OCI-LY1 (cell line): ENCODE results near the gene RPA1.
A peak's percentile ranks its signal among the peaks of the same experiment; 100 is the strongest.

Experiments used
- H2AFZ ChIP-seq: fragments of 200-600 bp; sonication (generic), shearing (Covaris generic); 2 replicates; pipeline ENCODE4 v1.6.0; 2014; ENCODE audit warnings: antibody characterized with exemption, mild to moderate bottlenecking, low read length
- H3F3A ChIP-seq: fragments of 200-600 bp; sonication (generic), shearing (Covaris generic); 2 replicates; pipeline ENCODE4 v1.6.0; 2014; ENCODE audit warnings: mild to moderate bottlenecking, antibody characterized with exemption, low read length, moderate library complexity; ENCODE audit not compliant: insufficient read depth
- H3K27ac ChIP-seq: fragments of 200-600 bp; sonication (generic); 2 replicates; pipeline ENCODE4 v1.5.1; 2014; ENCODE audit warnings: low read length, mixed run types, mild to moderate bottlenecking, low read depth; ENCODE audit not compliant: poor library complexity, severe bottlenecking
- H3K27me3 ChIP-seq: fragments of 200-600 bp; sonication (generic); 2 replicates; pipeline ENCODE4 v1.6.0; 2014; ENCODE audit warnings: antibody characterized with exemption, mild to moderate bottlenecking, low read length, moderate library complexity; ENCODE audit not compliant: insufficient read depth
- H3K36me3 ChIP-seq: fragments of 200-600 bp; sonication (generic); 2 replicates; pipeline ENCODE4 v1.6.1; 2014; ENCODE audit warnings: mild to moderate bottlenecking, antibody characterized with exemption, low read length, moderate library complexity, mixed read lengths; ENCODE audit not compliant: insufficient read depth
- H3K4me1 ChIP-seq: fragments of 200-600 bp; sonication (generic); 2 replicates; pipeline ENCODE4 v1.5.1; 2014; ENCODE audit warnings: mild to moderate bottlenecking, low read length, moderate library complexity; ENCODE audit not compliant: insufficient read depth, severe bottlenecking
- H3K4me2 ChIP-seq: fragments of 200-600 bp; sonication (generic), shearing (Covaris generic); 2 replicates; pipeline ENCODE4 v1.6.1; 2014; ENCODE audit warnings: low read length
- H3K4me3 ChIP-seq: fragments of 200-600 bp; sonication (generic); 2 replicates; pipeline ENCODE4 v1.5.1; 2014; ENCODE audit warnings: low read length, low read depth, mild to moderate bottlenecking, mixed read lengths; ENCODE audit not compliant: poor library complexity, severe bottlenecking
- H3K79me2 ChIP-seq: fragments of 200-600 bp; shearing (Covaris generic); 2 replicates; pipeline ENCODE4 v1.6.1; 2016; ENCODE audit warnings: mixed run types, low read length, mixed read lengths; ENCODE audit not compliant: insufficient read depth
- H3K9ac ChIP-seq: fragments of 200-600 bp; sonication (generic), shearing (Covaris generic); 2 replicates; pipeline ENCODE4 v1.6.1; 2014; ENCODE audit warnings: mild to moderate bottlenecking, low read length, mixed read lengths
- H3K9me2 ChIP-seq: fragments of 200-600 bp; sonication (generic), shearing (Covaris generic); 2 replicates; pipeline ENCODE4 v1.6.1; 2014; ENCODE audit warnings: low read depth, mild to moderate bottlenecking, low read length, mixed read lengths
- H3K9me3 ChIP-seq: fragments of 200-600 bp; shearing (Covaris generic); 2 replicates; pipeline ENCODE4 v1.6.1; 2014; ENCODE audit warnings: low read length, mixed read lengths
- H4K20me1 ChIP-seq: fragments of 200-600 bp; sonication (generic), shearing (Covaris generic); 2 replicates; pipeline ENCODE4 v1.6.0; 2016; ENCODE audit warnings: mild to moderate bottlenecking, low read length; ENCODE audit not compliant: insufficient read depth
- EZH2 ChIP-seq: fragments of 200-600 bp; sonication (generic), shearing (Covaris generic); IDR thresholded peaks from 2 replicates; pipeline ENCODE4 v1.8.0; 2017; ENCODE audit warnings: borderline replicate concordance, mixed run types, mild to moderate bottlenecking, antibody characterized with exemption, low read length, moderate library complexity, mixed read lengths
- TF ChIP-seq, protein P1 (sequence below): fragments of 200-600 bp; sonication (generic), shearing (Covaris generic); IDR thresholded peaks from 2 replicates; pipeline ENCODE4 v1.5.1; 2017; ENCODE audit warnings: mild to moderate bottlenecking, antibody characterized with exemption, low read length, moderate library complexity, mixed read lengths

Gene RPA1

GRCh38 chr17:1907909-1908698, 78.3 kb downstream of the RPA1 start:
- peaks cover 51% of the 10 kb centered on the region for H3K4me1 ChIP-seq
- no peaks in the 10 kb centered on the region for H3K9me2 ChIP-seq
- H3K27ac ChIP-seq: no peak overlapping the region
- peak overlapping the region; percentile 38; the same call in 1 of the 2 replicates for H3K4me2 ChIP-seq
- no peaks in the 10 kb centered on the region for H3F3A ChIP-seq
- no peaks in the 10 kb centered on the region for H4K20me1 ChIP-seq
- no peak overlapping the region; the same call in 1 of the 2 replicates for H3K9ac ChIP-seq
- peak overlapping the region; percentile 13 for H3K4me3 ChIP-seq
- 0 out of 2 replicates have a peak, but pooled peaks cover 5% of the 10 kb centered on the region for H3K27me3 ChIP-seq
- H2AFZ ChIP-seq: no peak overlapping the region
- H3K9me3 ChIP-seq: no peaks in the 10 kb centered on the region
- H3K79me2 ChIP-seq: no peaks in the 10 kb centered on the region
- TF ChIP-seq, protein P1, sequence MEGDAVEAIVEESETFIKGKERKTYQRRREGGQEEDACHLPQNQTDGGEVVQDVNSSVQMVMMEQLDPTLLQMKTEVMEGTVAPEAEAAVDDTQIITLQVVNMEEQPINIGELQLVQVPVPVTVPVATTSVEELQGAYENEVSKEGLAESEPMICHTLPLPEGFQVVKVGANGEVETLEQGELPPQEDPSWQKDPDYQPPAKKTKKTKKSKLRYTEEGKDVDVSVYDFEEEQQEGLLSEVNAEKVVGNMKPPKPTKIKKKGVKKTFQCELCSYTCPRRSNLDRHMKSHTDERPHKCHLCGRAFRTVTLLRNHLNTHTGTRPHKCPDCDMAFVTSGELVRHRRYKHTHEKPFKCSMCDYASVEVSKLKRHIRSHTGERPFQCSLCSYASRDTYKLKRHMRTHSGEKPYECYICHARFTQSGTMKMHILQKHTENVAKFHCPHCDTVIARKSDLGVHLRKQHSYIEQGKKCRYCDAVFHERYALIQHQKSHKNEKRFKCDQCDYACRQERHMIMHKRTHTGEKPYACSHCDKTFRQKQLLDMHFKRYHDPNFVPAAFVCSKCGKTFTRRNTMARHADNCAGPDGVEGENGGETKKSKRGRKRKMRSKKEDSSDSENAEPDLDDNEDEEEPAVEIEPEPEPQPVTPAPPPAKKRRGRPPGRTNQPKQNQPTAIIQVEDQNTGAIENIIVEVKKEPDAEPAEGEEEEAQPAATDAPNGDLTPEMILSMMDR: no peak
- TF ChIP-seq EZH2: no peak
- no peaks in the 10 kb centered on the region for H3K36me3 ChIP-seq

- Histone ChIP-seq H3K9ac (no peak overlapping the region; the same call in 1 of the 2 replicates), H3K9me3 (no peaks in the 10 kb centered on the region)
- no peak for TF ChIP-seq EZH2
- TF ChIP-seq, protein P1: peak; percentile 64
These were observed 79.0 kb downstream of the RPA1 start for GRCh38 chr17:1908699-1909309.

DNA sequence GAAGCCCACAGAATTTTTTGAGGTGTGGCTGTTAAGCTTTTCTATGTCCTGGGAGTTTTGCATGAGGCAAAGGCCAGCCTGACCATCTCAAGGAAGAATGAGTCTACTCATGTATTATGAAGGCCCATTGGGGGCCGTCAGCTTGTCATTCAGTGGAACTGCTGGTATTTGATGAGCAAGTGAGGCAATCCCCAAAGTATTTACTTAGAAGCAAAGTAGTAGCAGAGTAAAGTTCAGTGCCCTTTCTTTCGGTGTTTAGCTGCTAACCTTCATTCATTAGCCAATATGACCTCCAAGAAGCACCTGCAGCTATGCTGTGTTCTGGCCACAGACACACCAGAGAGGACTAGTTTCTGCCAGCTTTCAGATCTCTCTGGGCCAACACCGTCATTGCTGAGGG, 80.2 kb downstream of the RPA1 start:
- Histone ChIP-seq H3K4me3 (no peak overlapping the region), H3K9me3 (no peaks in the 10 kb centered on the region), H4K20me1 (no peaks in the 10 kb centered on the region), H3F3A (no peaks in the 10 kb centered on the region), H3K4me1 (peaks cover 33% of the 10 kb centered on the region), H3K4me2 (no peak overlapping the region), H3K36me3 (no peaks in the 10 kb centered on the region), H2AFZ (no peak overlapping the region), H3K27ac (no peak overlapping the region), H3K79me2 (no peaks in the 10 kb centered on the region), H3K9me2 (no peaks in the 10 kb centered on the region), H3K9ac (no peak overlapping the region), H3K27me3 (0 out of 2 replicates have a peak, but pooled peaks cover 9% of the 10 kb centered on the region)
- TF ChIP-seq, protein P1: no peak
- TF ChIP-seq EZH2: no peak

More at GRCh38 chr17:1908699-1909309, 79.0 kb downstream of the RPA1 start:
- H3F3A ChIP-seq: no peaks in the 10 kb centered on the region
- no peaks in the 10 kb centered on the region for H4K20me1 ChIP-seq
- H3K9me2 ChIP-seq: no peaks in the 10 kb centered on the region
- H3K4me3 ChIP-seq: peak overlapping the region; percentile 13
- H3K79me2 ChIP-seq: no peaks in the 10 kb centered on the region
- peaks cover 44% of the 10 kb centered on the region for H3K4me1 ChIP-seq
- H3K27me3 ChIP-seq: 0 out of 2 replicates have a peak, but pooled peaks cover 5% of the 10 kb centered on the region
- peak overlapping the region; percentile 38; the same call in 1 of the 2 replicates for H3K4me2 ChIP-seq
- no peak overlapping the region for H2AFZ ChIP-seq
- no peak overlapping the region for H3K27ac ChIP-seq
- H3K36me3 ChIP-seq: no peaks in the 10 kb centered on the region
